ENCODE measurements around the gene OR51I2. TPM values are rescaled to one million over a fixed set of nuclear protein-coding genes. Genes with fewer than 3 reads are reported as not detected.

OR51I2 gene
- total RNA-seq, 1 experiment from 2014 or later, result not detected

GRCh38 chr11:5467527-5467926 lies 18.4 kb downstream of the OR51I2 start:
- DNase-seq, result no peak
- Histone ChIP-seq H3K4me1 (replicated peaks; ENCODE audit: insufficient read depth) (no peaks in the 10 kb centered on the region), H2AFZ (no peak overlapping the region), H3K4me2 (no peak overlapping the region), H4K20me1 (ENCODE audit: insufficient read depth) (no peaks in the 10 kb centered on the region), H3K27me3 (ENCODE audit: insufficient read depth, low read depth) (no peaks in the 10 kb centered on the region), H3K9me3 (ENCODE audit: insufficient read depth, low read depth) (no peaks in the 10 kb centered on the region), H3F3A (ENCODE audit: insufficient read depth, low read depth) (no peaks in the 10 kb centered on the region), H3K36me3 (ENCODE audit: low read depth) (no peaks in the 10 kb centered on the region), H3K79me2 (ENCODE audit: low read depth) (no peaks in the 10 kb centered on the region), H3K4me3 (no peak overlapping the region), H3K27ac (no peak overlapping the region), H3K9me2 (ENCODE audit: insufficient read depth) (no peaks in the 10 kb centered on the region)
- no peak for TF ChIP-seq CTCF (conservative IDR thresholded peaks at IDR 0.05)
- no peak for TF ChIP-seq EZH2 (IDR thresholded peaks at IDR 0.05; ENCODE audit: low read depth)
- POLR2A ChIA-PET (ENCODE audit: unreplicated experiment), result no interaction called here
- CTCF ChIA-PET, result no interaction called here
- no TSS peak for BruUV-seq (replicated peaks)
- intact Hi-C loops (cut with micrococcal nuclease; ENCODE audit: unreplicated experiment), result no loop called here

- TF ChIP-seq CTCF (conservative IDR thresholded peaks at IDR 0.05) (no peak), EZH2 (IDR thresholded peaks at IDR 0.05; ENCODE audit: low read depth) (no peak)
- Histone ChIP-seq H3K9me2 (ENCODE audit: insufficient read depth) (no peaks in the 10 kb centered on the region), H3K36me3 (ENCODE audit: low read depth) (no peaks in the 10 kb centered on the region), H3K4me3 (no peak overlapping the region), H4K20me1 (ENCODE audit: insufficient read depth) (no peaks in the 10 kb centered on the region), H3F3A (ENCODE audit: insufficient read depth, low read depth) (no peaks in the 10 kb centered on the region), H3K4me1 (replicated peaks; ENCODE audit: insufficient read depth) (no peaks in the 10 kb centered on the region), H3K79me2 (ENCODE audit: low read depth) (no peaks in the 10 kb centered on the region), H3K27me3 (ENCODE audit: insufficient read depth, low read depth) (no peaks in the 10 kb centered on the region), H2AFZ (no peak overlapping the region), H3K4me2 (no peak overlapping the region), H3K9me3 (ENCODE audit: insufficient read depth, low read depth) (no peaks in the 10 kb centered on the region), H3K27ac (no peak overlapping the region)
- intact Hi-C loops (cut with micrococcal nuclease; ENCODE audit: unreplicated experiment), result no loop called here
- POLR2A ChIA-PET (ENCODE audit: unreplicated experiment), result no interaction called here
- DNase-seq, result no peak
- no TSS peak for BruUV-seq (replicated peaks)
- CTCF ChIA-PET, result no interaction called here
Measured at GRCh38 chr11:5473921-5474320, 24.8 kb downstream of the OR51I2 start.

GRCh38 chr11:5476186-5476819 lies 27.2 kb downstream of the OR51I2 start:
- Histone ChIP-seq H3K9me3 (ENCODE audit: insufficient read depth, low read depth) (no peaks in the 10 kb centered on the region), H3K4me2 (no peak overlapping the region), H3K27ac (no peak overlapping the region), H3K27me3 (ENCODE audit: insufficient read depth, low read depth) (no peaks in the 10 kb centered on the region), H2AFZ (no peak overlapping the region), H3K36me3 (ENCODE audit: low read depth) (no peaks in the 10 kb centered on the region), H3K4me1 (replicated peaks; ENCODE audit: insufficient read depth) (no peaks in the 10 kb centered on the region), H3F3A (ENCODE audit: insufficient read depth, low read depth) (no peaks in the 10 kb centered on the region), H3K4me3 (no peak overlapping the region), H4K20me1 (ENCODE audit: insufficient read depth) (no peaks in the 10 kb centered on the region), H3K79me2 (ENCODE audit: low read depth) (no peaks in the 10 kb centered on the region), H3K9me2 (ENCODE audit: insufficient read depth) (no peaks in the 10 kb centered on the region)
- ChIA-PET POLR2A (ENCODE audit: unreplicated experiment) (no interaction called here), CTCF (no interaction called here)
- peak in 1 of 2 experiments; percentile 4 for DNase-seq
- intact Hi-C loops (cut with micrococcal nuclease; ENCODE audit: unreplicated experiment), result loop anchor here (2.0 kb wide), 1 partner anchor 236 kb away; no protein-coding TSS in a partner anchor
- BruUV-seq (replicated peaks), result no TSS peak
- TF ChIP-seq EZH2 (IDR thresholded peaks at IDR 0.05; ENCODE audit: low read depth), result no peak
- TF ChIP-seq CTCF (conservative IDR thresholded peaks at IDR 0.05), result peak; percentile 77
